Vagina (tissue), 2 donors: ENCODE results near the gene NTN3.

Experiments
- POLR2A ChIP-seq, 2 donors: fragments of 450-650 bp; IDR thresholded peaks; one replicate each; pipeline ENCODE4 v1.6.1; 2017; ENCODE audit warnings: antibody characterized with exemption in 2 of 2, mild to moderate bottlenecking in 2 of 2, moderate library complexity in 2 of 2
- TF ChIP-seq, protein P1 (sequence below), 3 experiments: fragments of 450-650 bp in 2 of 3; fragments of 200-600 bp in 1 of 3; sonication (generic) in 1 of 3; IDR thresholded peaks; one replicate each; pipeline ENCODE4 v1.5.1; 2017 to 2019; ENCODE audit warnings: antibody characterized with exemption in 3 of 3, mild to moderate bottlenecking in 2 of 3, moderate library complexity in 2 of 3

DNA sequence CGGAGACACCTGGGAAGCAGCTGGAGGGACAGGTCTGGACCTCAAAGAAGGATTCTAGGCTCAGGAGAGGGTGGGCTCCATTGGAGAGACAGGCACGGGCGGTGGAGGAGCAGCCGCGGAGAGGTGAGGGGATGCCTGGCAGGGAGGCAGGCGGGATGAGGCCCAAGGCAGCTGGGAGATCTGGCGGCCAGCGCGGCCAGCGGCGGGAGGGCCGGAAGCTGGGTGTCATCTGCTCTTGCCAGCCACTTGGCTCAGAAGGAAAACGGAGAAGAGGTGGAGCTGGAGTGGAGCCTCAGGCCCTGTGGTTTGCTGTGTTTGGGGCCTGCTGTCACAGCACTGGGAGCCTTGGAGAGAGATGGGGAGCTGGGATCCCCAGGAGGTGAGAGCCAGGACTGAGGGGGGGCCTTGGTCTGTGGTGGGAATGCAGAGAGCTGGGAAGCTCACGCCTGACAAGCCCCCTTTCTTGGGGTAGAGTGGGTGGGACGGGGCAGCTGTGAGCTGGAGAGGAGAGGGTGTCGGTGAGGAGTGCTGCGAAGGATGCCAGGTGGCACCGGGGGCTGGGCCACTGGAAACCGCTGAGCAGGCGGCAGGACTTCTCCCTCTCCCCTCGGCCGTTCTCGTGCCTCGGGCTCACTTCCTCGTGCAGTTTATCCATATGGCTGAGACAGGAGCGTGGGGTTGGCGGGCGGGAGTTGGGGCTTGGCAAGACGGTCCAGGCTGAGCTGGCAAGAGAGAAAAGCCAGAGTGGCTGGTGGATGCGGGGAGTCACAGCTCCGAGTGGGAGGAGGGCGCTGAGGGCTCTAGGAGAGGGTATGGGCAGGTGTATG is 11.8 kb downstream of the NTN3 start:
- TF ChIP-seq POLR2A (IDR thresholded peaks at IDR 0.05) = no peak
- TF ChIP-seq, protein P1, sequence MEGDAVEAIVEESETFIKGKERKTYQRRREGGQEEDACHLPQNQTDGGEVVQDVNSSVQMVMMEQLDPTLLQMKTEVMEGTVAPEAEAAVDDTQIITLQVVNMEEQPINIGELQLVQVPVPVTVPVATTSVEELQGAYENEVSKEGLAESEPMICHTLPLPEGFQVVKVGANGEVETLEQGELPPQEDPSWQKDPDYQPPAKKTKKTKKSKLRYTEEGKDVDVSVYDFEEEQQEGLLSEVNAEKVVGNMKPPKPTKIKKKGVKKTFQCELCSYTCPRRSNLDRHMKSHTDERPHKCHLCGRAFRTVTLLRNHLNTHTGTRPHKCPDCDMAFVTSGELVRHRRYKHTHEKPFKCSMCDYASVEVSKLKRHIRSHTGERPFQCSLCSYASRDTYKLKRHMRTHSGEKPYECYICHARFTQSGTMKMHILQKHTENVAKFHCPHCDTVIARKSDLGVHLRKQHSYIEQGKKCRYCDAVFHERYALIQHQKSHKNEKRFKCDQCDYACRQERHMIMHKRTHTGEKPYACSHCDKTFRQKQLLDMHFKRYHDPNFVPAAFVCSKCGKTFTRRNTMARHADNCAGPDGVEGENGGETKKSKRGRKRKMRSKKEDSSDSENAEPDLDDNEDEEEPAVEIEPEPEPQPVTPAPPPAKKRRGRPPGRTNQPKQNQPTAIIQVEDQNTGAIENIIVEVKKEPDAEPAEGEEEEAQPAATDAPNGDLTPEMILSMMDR (IDR thresholded peaks at IDR 0.05) = no peak
